Measurements from ENCODE around the gene EXT2. TPM values are rescaled to one million over a fixed set of nuclear protein-coding genes. Genes with fewer than 3 reads are reported as not detected.
A peak's percentile ranks its signal among the peaks of the same experiment; 100 is the strongest.

The EXT2 gene
- total and polyA plus RNA-seq, 2 donors (not counting 1 experiment from before 2014, with no cell fraction given): 114 to 177 TPM

DNA sequence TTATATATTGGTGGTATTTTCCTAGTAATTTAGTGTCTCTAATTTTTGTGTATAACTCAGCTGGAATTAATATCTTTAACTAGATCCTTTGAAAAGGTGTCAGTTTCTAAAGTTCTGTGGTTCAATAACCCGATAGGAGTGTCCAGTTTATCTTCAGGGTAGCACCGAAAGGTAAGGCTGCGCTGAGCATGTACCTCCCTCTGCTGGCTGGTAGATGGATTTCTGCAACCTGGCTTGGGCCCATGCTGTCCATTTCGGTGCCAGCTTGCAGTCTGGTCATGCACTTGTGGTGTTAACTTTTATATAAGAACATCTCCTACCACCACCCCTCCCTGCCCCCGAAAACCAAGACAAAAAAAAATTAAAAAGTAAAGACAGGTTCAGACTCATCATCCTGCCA lies 24.7 kb downstream of the EXT2 start:
- H3K79me2 ChIP-seq (ENCODE audit: control insufficient read depth, insufficient read depth, low read length): no peaks in the 10 kb centered on the region
- no peak overlapping the region for H3K27ac ChIP-seq (ENCODE audit: insufficient read depth, low read length)
- TF ChIP-seq, protein P1, sequence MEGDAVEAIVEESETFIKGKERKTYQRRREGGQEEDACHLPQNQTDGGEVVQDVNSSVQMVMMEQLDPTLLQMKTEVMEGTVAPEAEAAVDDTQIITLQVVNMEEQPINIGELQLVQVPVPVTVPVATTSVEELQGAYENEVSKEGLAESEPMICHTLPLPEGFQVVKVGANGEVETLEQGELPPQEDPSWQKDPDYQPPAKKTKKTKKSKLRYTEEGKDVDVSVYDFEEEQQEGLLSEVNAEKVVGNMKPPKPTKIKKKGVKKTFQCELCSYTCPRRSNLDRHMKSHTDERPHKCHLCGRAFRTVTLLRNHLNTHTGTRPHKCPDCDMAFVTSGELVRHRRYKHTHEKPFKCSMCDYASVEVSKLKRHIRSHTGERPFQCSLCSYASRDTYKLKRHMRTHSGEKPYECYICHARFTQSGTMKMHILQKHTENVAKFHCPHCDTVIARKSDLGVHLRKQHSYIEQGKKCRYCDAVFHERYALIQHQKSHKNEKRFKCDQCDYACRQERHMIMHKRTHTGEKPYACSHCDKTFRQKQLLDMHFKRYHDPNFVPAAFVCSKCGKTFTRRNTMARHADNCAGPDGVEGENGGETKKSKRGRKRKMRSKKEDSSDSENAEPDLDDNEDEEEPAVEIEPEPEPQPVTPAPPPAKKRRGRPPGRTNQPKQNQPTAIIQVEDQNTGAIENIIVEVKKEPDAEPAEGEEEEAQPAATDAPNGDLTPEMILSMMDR (conservative IDR thresholded peaks at IDR 0.05 in 1 of 2, IDR thresholded peaks at IDR 0.05 in 1 of 2; ENCODE audit: low read depth in 1 of 2, low read length in 2 of 2): peak in 1 of 2 donors; percentile 31
- no peak for TF ChIP-seq EZH2 (IDR thresholded peaks at IDR 0.05; ENCODE audit: low read length, missing control alignments)
- no peaks in the 10 kb centered on the region for H4K20me1 ChIP-seq (ENCODE audit: control insufficient read depth, extremely low read depth, insufficient read depth, low read length)
- H3K27me3 ChIP-seq (ENCODE audit: control insufficient read depth, insufficient read depth, low read length): no peaks in the 10 kb centered on the region
- H3K4me1 ChIP-seq (ENCODE audit: control insufficient read depth, extremely low read depth, insufficient read depth, low read length): no peaks in the 10 kb centered on the region
- DNase-seq (ENCODE audit: low read depth in 2 of 2): peak in 1 of 2 donors; percentile 10
- H3K9me3 ChIP-seq (ENCODE audit: control insufficient read depth, insufficient read depth, low read depth, low read length): no peaks in the 10 kb centered on the region
- H3K4me2 ChIP-seq (ENCODE audit: extremely low read depth, insufficient read depth, low read length): no peak overlapping the region
- H3K36me3 ChIP-seq (ENCODE audit: control insufficient read depth, insufficient read depth, low read length): peaks cover 2% of the 10 kb centered on the region
- no peak overlapping the region for H3K4me3 ChIP-seq (replicated peaks in 1 of 4; ENCODE audit: control extremely low read depth in 1 of 4, insufficient read depth in 1 of 4, low read depth in 3 of 4, low read length in 4 of 4)
- no peak overlapping the region for H3K9ac ChIP-seq (ENCODE audit: insufficient read depth, low read length)
- H2AFZ ChIP-seq (ENCODE audit: low read length): no peak overlapping the region

DNA sequence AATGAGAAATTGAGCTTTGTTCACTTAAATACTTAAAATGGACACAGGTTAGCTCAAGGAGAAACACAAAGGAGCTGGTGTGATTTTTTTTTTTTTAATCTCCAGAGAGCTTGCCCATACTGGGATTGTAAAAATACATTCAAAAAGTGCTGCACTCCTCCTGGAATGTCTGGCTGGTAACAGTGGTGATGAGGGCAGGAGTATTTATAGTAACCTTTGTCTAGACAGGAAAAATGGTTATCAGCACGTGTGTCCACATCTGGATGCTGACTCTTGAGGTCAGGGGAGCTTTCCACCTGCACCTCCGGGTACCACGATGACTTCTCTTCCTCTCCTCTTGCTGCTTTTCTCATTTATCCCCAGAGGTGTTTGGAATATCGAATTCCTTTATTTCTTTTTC lies 30.1 kb downstream of the EXT2 start:
- Histone ChIP-seq H3K36me3 (ENCODE audit: control insufficient read depth, insufficient read depth, low read length) (peaks cover 4% of the 10 kb centered on the region), H3K9me3 (ENCODE audit: control insufficient read depth, insufficient read depth, low read depth, low read length) (no peaks in the 10 kb centered on the region), H3K4me1 (ENCODE audit: control insufficient read depth, extremely low read depth, insufficient read depth, low read length) (no peaks in the 10 kb centered on the region), H3K9ac (ENCODE audit: insufficient read depth, low read length) (no peak overlapping the region), H2AFZ (ENCODE audit: low read length) (no peak overlapping the region), H4K20me1 (ENCODE audit: control insufficient read depth, extremely low read depth, insufficient read depth, low read length) (no peaks in the 10 kb centered on the region), H3K27me3 (ENCODE audit: control insufficient read depth, insufficient read depth, low read length) (no peaks in the 10 kb centered on the region), H3K4me3 (replicated peaks in 1 of 4; ENCODE audit: control extremely low read depth in 1 of 4, insufficient read depth in 1 of 4, low read depth in 3 of 4, low read length in 4 of 4) (no peak overlapping the region), H3K79me2 (ENCODE audit: control insufficient read depth, insufficient read depth, low read length) (no peaks in the 10 kb centered on the region), H3K4me2 (ENCODE audit: extremely low read depth, insufficient read depth, low read length) (no peak overlapping the region), H3K27ac (ENCODE audit: insufficient read depth, low read length) (no peak overlapping the region)
- peak in 1 of 2 donors; percentile 25 for DNase-seq (ENCODE audit: low read depth in 2 of 2)
- no peak for TF ChIP-seq EZH2 (IDR thresholded peaks at IDR 0.05; ENCODE audit: low read length, missing control alignments)
- TF ChIP-seq, protein P1 (conservative IDR thresholded peaks at IDR 0.05 in 1 of 2, IDR thresholded peaks at IDR 0.05 in 1 of 2; ENCODE audit: low read depth in 1 of 2, low read length in 2 of 2): no peak

DNA sequence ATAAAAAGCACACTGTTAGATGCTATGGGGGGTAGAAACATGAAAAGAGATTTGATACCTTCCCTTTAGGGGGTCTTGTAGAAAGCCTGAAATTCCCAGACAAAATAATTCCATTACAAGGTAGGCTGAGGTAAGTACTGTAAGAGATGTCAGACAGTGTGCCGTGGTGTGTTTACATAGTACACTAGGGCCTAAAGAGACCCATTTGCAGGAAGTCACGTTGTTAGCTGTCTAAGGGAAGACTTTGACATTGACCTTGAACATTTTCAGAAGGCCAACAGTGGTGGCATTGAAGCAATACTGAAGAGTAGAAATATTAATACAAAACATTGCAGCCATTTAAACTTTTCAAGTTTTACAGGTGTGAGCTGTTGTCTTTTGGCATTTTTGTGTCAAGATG lies 30.8 kb downstream of the EXT2 start:
- no peak overlapping the region for H3K4me2 ChIP-seq (ENCODE audit: extremely low read depth, insufficient read depth, low read length)
- no peak overlapping the region for H3K9ac ChIP-seq (ENCODE audit: insufficient read depth, low read length)
- peaks cover 6% of the 10 kb centered on the region for H3K36me3 ChIP-seq (ENCODE audit: control insufficient read depth, insufficient read depth, low read length)
- DNase-seq (ENCODE audit: low read depth in 2 of 2): no peak
- no peaks in the 10 kb centered on the region for H3K79me2 ChIP-seq (ENCODE audit: control insufficient read depth, insufficient read depth, low read length)
- H3K9me3 ChIP-seq (ENCODE audit: control insufficient read depth, insufficient read depth, low read depth, low read length): no peaks in the 10 kb centered on the region
- H3K4me3 ChIP-seq (replicated peaks in 1 of 4; ENCODE audit: control extremely low read depth in 1 of 4, insufficient read depth in 1 of 4, low read depth in 3 of 4, low read length in 4 of 4): no peak overlapping the region
- no peak for TF ChIP-seq EZH2 (IDR thresholded peaks at IDR 0.05; ENCODE audit: low read length, missing control alignments)
- TF ChIP-seq, protein P1 (conservative IDR thresholded peaks at IDR 0.05 in 1 of 2, IDR thresholded peaks at IDR 0.05 in 1 of 2; ENCODE audit: low read depth in 1 of 2, low read length in 2 of 2): no peak
- H3K4me1 ChIP-seq (ENCODE audit: control insufficient read depth, extremely low read depth, insufficient read depth, low read length): no peaks in the 10 kb centered on the region
- no peak overlapping the region for H2AFZ ChIP-seq (ENCODE audit: low read length)
- H4K20me1 ChIP-seq (ENCODE audit: control insufficient read depth, extremely low read depth, insufficient read depth, low read length): no peaks in the 10 kb centered on the region
- no peaks in the 10 kb centered on the region for H3K27me3 ChIP-seq (ENCODE audit: control insufficient read depth, insufficient read depth, low read length)
- H3K27ac ChIP-seq (ENCODE audit: insufficient read depth, low read length): no peak overlapping the region
